Ishikawa (cell line): Measurements from ENCODE around the gene MBTPS1.

ENCODE experiments used
- CEBPB ChIP-seq: IDR thresholded peaks from 2 replicates; pipeline ENCODE4 v1.6.1; 2012
- CREB1 ChIP-seq: IDR thresholded peaks from 2 replicates; pipeline ENCODE4 v1.6.1; 2012; ENCODE audit warnings: low read depth
- EGR1 ChIP-seq: IDR thresholded peaks from 2 replicates; pipeline ENCODE4 v1.6.1; 2012
- EP300 ChIP-seq: IDR thresholded peaks from 2 replicates; pipeline ENCODE4 v1.6.1; 2012; ENCODE audit warnings: borderline replicate concordance
- FOXM1 ChIP-seq: IDR thresholded peaks from 2 replicates; pipeline ENCODE4 v1.6.1; 2012; ENCODE audit warnings: low read depth, borderline replicate concordance
- NFIC ChIP-seq: IDR thresholded peaks from 2 replicates; pipeline ENCODE4 v1.6.1; 2012
- RAD21 ChIP-seq: IDR thresholded peaks from 2 replicates; pipeline ENCODE4 v1.6.1; 2012; ENCODE audit warnings: low read depth
- TAF1 ChIP-seq: IDR thresholded peaks from 2 replicates; pipeline ENCODE4 v1.6.1; 2012; ENCODE audit warnings: low read depth, mild to moderate bottlenecking
- TCF12 ChIP-seq: IDR thresholded peaks from 2 replicates; pipeline ENCODE4 v1.6.1; 2012; ENCODE audit warnings: low read depth
- TEAD4 ChIP-seq: IDR thresholded peaks from 2 replicates; pipeline ENCODE4 v1.6.1; 2012
- YY1 ChIP-seq: IDR thresholded peaks from 2 replicates; pipeline ENCODE4 v1.6.1; 2012; ENCODE audit warnings: low read depth
- ZBTB7A ChIP-seq: IDR thresholded peaks from 2 replicates; pipeline ENCODE4 v1.6.1; 2012; ENCODE audit warnings: low read depth
- TF ChIP-seq, protein P1 (sequence below): IDR thresholded peaks from 2 replicates; pipeline ENCODE4 v1.6.1; 2012
- TF ChIP-seq, protein P2 (sequence below): IDR thresholded peaks from 2 replicates; pipeline ENCODE4 v1.6.1; 2012
- TF ChIP-seq, protein P3 (sequence below): IDR thresholded peaks from 2 replicates; pipeline ENCODE4 v1.6.1; 2012; ENCODE audit warnings: low read depth, mild to moderate bottlenecking

MBTPS1 gene

DNA sequence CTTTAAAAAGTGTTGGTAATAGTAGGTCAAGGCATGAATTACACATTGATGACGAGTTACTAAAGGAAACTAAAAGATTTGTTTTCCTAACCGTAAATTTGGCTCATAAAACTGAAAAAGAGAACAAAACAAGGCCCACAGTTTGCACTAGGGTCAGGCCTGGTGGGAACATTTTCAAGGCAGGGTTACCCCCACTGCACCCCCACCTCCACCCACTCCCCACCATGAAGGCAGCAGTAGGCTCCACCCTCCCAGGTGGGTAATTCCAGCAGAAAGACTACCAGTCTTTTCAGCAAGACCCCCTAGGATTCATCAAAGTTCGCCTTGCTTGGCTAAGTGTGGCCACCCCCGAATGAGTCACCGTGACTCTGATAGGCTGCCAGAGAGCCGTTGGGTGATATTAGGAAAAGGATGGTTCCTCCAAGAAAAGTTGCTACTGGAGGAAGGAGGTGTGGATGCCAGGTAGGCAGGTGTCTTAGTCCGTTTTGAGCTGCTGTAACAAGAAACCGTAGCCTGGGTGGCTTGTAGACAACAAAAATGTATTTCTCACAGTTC, 37.0 kb upstream of the MBTPS1 start:
- TF ChIP-seq NFIC: no peak
- TF ChIP-seq, protein P1, sequence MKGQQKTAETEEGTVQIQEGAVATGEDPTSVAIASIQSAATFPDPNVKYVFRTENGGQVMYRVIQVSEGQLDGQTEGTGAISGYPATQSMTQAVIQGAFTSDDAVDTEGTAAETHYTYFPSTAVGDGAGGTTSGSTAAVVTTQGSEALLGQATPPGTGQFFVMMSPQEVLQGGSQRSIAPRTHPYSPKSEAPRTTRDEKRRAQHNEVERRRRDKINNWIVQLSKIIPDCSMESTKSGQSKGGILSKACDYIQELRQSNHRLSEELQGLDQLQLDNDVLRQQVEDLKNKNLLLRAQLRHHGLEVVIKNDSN: no peak
- TF ChIP-seq, protein P2, sequence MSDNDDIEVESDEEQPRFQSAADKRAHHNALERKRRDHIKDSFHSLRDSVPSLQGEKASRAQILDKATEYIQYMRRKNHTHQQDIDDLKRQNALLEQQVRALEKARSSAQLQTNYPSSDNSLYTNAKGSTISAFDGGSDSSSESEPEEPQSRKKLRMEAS: no peak
- TF ChIP-seq CEBPB: no peak
- TF ChIP-seq ZBTB7A: no peak
- no peak for TF ChIP-seq EGR1
- TF ChIP-seq TEAD4: no peak
- no peak for TF ChIP-seq FOXM1
- TF ChIP-seq RAD21: no peak
- TF ChIP-seq CREB1: no peak
- no peak for TF ChIP-seq EP300
- TF ChIP-seq YY1: no peak
- no peak for TF ChIP-seq TAF1
- no peak for TF ChIP-seq TCF12
- TF ChIP-seq, protein P3, sequence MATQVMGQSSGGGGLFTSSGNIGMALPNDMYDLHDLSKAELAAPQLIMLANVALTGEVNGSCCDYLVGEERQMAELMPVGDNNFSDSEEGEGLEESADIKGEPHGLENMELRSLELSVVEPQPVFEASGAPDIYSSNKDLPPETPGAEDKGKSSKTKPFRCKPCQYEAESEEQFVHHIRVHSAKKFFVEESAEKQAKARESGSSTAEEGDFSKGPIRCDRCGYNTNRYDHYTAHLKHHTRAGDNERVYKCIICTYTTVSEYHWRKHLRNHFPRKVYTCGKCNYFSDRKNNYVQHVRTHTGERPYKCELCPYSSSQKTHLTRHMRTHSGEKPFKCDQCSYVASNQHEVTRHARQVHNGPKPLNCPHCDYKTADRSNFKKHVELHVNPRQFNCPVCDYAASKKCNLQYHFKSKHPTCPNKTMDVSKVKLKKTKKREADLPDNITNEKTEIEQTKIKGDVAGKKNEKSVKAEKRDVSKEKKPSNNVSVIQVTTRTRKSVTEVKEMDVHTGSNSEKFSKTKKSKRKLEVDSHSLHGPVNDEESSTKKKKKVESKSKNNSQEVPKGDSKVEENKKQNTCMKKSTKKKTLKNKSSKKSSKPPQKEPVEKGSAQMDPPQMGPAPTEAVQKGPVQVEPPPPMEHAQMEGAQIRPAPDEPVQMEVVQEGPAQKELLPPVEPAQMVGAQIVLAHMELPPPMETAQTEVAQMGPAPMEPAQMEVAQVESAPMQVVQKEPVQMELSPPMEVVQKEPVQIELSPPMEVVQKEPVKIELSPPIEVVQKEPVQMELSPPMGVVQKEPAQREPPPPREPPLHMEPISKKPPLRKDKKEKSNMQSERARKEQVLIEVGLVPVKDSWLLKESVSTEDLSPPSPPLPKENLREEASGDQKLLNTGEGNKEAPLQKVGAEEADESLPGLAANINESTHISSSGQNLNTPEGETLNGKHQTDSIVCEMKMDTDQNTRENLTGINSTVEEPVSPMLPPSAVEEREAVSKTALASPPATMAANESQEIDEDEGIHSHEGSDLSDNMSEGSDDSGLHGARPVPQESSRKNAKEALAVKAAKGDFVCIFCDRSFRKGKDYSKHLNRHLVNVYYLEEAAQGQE: no peak

DNA sequence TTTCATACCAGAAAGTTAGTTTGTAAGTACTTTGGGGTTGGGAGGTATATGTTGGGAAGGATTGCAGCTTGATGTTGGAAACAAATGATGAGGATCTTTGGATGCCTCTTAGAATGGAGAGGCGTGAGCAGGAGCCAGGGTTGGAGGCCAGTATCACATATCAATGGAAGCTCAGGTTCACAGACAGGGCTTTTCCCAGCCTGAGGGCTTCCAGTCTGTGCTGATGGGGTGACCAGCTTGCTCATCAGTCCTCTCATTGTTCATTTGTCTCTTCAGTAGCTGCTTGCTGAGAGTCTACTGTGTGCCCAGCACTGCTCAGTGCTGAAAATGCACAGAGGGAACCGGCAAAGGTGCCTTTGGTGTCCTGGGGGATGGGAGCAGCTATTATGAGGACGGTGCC, 34.2 kb upstream of the MBTPS1 start:
- TF ChIP-seq CREB1 (no peak), TAF1 (no peak), TEAD4 (no peak), RAD21 (no peak), ZBTB7A (no peak), CEBPB (no peak), FOXM1 (no peak), EGR1 (no peak), TCF12 (no peak), YY1 (no peak), NFIC (no peak), EP300 (no peak)
- TF ChIP-seq, protein P2: no peak
- TF ChIP-seq, protein P3: no peak
- TF ChIP-seq, protein P1: no peak

DNA sequence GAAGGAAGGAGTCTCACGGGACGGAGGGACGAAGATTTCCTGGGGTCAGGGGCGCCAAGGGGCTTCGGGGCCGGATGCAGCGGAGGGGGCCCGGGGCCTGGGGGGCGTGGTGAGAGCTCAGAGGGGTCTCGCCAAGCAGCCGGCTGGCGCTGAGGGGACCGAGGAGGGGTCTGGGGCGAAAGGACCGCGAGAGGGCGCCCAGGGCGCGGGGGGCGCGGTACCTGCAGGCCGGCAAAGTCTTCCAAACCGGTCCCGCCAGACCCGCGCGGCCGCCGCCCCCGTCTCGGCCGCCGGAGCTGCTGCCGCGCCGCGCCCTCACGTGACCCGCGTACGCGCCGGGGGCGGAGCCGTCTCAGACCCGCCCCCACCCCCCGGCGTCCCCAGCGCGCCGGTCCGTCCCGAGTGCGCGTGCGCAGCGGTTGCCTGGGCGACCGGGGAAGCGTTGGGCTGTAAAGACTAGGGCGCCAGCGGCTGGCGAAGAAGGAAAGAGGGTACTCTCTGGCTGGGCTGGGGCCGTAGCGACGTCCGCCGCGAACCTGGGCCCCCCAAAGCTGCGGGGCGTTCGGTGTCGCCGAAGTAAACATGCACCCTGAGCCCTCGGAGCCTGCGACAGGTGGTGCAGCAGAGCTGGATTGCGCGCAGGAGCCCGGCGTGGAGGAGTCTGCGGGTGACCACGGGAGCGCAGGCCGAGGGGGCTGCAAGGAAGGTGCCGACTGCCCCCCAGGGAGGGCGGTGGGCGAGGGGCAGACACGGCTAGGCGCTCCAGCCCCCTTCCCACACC, 28.3 kb upstream of the MBTPS1 start, which contains the start of the genes DNAAF1 and HSDL1:
Gene DNAAF1 (plus strand): TSS at position 450 of the 781 bp plus-strand sequence. CDS start 133 bp downstream, at position 583.
Gene HSDL1 (minus strand): TSS at position 319 of the 781 bp plus-strand sequence. CDS start 13,856 bp downstream, outside the sequence.
- TF ChIP-seq TCF12 (no peak; the same call in 1 of the 2 replicates), TAF1 (peak; percentile 48; the same call in 1 of the 2 replicates), EP300 (no peak), YY1 (no peak), CREB1 (no peak), CEBPB (no peak), EGR1 (peak; percentile 55; the same call in 1 of the 2 replicates), RAD21 (peak; percentile 14; the same call in 1 of the 2 replicates), TEAD4 (no peak), NFIC (no peak), FOXM1 (no peak), ZBTB7A (peak; percentile 92)
- TF ChIP-seq, protein P1: peak; percentile 95
- TF ChIP-seq, protein P2: no peak; the same call in 1 of the 2 replicates
- TF ChIP-seq, protein P3: no peak
